ENCODE measurements around the gene EDNRA. TPM values are rescaled to one million over a fixed set of nuclear protein-coding genes. Genes with fewer than 3 reads are reported as not detected.

The EDNRA gene
- total RNA-seq, 1 experiment from 2014 or later: not detected

DNA sequence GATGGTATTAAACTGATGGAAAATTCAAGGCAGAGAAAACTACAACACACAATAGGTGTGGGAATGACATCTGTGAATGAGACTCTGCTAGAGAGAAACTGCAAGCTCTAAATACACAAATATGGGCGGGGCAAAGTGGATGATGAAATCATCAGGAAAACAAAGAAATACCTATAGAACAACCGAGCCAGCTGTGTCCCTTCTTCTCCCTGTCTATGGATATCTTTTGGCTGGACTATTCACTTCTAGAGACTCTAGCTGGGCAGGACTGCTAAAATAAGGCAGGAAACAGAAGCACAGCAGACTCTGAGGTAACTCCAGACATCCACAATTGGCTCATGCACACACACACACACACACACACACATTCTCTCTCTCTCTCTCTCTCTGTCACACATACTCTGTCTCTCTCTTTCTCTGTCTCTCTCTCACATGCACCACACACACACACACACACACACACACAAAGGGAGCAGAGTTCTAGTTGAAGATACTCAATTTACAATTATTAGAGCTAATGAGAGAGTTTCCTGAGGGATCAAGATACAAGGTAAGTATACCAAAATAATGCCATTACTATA, 27.2 kb upstream of the EDNRA start:
- ChIA-PET POLR2A (no interaction called here), CTCF (interaction anchor here (0.6 to 0.7 kb wide), 4 partner anchors 46 to 392 kb away, joined by 3 to 4 read pairs (median 4); no protein-coding TSS in a partner anchor)
- Mint-ChIP-seq H3K36me3 (ENCODE audit: insufficient read depth, unreplicated experiment) (no peaks in the 10 kb centered on the region), H3K27me3 (ENCODE audit: insufficient read depth, unreplicated experiment) (no peaks in the 10 kb centered on the region), H3K27ac (ENCODE audit: low read depth, unreplicated experiment) (peak overlapping the region; percentile 90), H3K4me1 (ENCODE audit: insufficient read depth, unreplicated experiment) (peaks cover 7% of the 10 kb centered on the region), H3K4me3 (ENCODE audit: unreplicated experiment) (peak overlapping the region; percentile 41), H3K9me3 (ENCODE audit: unreplicated experiment) (no peaks in the 10 kb centered on the region)
- intact Hi-C loops (cut with micrococcal nuclease): no loop called here
- BruUV-seq (replicated peaks): no TSS peak
- TF ChIP-seq, protein P1, sequence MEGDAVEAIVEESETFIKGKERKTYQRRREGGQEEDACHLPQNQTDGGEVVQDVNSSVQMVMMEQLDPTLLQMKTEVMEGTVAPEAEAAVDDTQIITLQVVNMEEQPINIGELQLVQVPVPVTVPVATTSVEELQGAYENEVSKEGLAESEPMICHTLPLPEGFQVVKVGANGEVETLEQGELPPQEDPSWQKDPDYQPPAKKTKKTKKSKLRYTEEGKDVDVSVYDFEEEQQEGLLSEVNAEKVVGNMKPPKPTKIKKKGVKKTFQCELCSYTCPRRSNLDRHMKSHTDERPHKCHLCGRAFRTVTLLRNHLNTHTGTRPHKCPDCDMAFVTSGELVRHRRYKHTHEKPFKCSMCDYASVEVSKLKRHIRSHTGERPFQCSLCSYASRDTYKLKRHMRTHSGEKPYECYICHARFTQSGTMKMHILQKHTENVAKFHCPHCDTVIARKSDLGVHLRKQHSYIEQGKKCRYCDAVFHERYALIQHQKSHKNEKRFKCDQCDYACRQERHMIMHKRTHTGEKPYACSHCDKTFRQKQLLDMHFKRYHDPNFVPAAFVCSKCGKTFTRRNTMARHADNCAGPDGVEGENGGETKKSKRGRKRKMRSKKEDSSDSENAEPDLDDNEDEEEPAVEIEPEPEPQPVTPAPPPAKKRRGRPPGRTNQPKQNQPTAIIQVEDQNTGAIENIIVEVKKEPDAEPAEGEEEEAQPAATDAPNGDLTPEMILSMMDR (IDR thresholded peaks at IDR 0.05; ENCODE audit: unreplicated experiment): no peak
- DNase-seq (ENCODE audit: unreplicated experiment): peak; percentile 72

DNA sequence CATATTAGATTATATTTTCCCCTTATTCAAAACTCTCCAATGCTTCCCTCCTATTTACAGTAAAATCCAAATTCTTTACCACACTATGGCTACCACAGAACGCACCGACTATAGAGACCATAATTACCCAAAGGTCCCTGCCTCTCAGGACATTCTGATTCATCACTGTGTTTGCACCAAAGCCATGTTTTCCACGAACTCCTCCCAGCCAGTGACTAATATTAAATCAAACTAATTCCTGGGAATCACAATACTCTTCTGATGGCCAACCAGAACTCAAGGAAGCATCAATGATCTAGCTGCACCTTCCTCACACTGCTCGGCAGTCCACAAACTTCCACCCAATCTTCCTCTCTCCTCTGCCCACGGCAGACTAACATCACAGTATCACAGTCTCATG, 24.2 kb upstream of the EDNRA start:
- ChIA-PET POLR2A (interaction anchor here (1.1 kb wide), 1 partner anchor 26 kb away, joined by 5 read pairs; no protein-coding TSS in a partner anchor), CTCF (interaction anchor here (0.7 kb wide), 1 partner anchor 1212 kb away, joined by 3 read pairs; no protein-coding TSS in a partner anchor)
- Mint-ChIP-seq H3K27me3 (ENCODE audit: insufficient read depth, unreplicated experiment) (no peaks in the 10 kb centered on the region), H3K4me3 (ENCODE audit: unreplicated experiment) (no peak overlapping the region), H3K9me3 (ENCODE audit: unreplicated experiment) (no peaks in the 10 kb centered on the region), H3K4me1 (ENCODE audit: insufficient read depth, unreplicated experiment) (peaks cover 7% of the 10 kb centered on the region), H3K36me3 (ENCODE audit: insufficient read depth, unreplicated experiment) (no peaks in the 10 kb centered on the region), H3K27ac (ENCODE audit: low read depth, unreplicated experiment) (no peak overlapping the region)
- TF ChIP-seq, protein P1 (IDR thresholded peaks at IDR 0.05; ENCODE audit: unreplicated experiment): no peak
- intact Hi-C loops (cut with micrococcal nuclease): no loop called here
- BruUV-seq (replicated peaks): no TSS peak
- DNase-seq (ENCODE audit: unreplicated experiment): no peak

DNA sequence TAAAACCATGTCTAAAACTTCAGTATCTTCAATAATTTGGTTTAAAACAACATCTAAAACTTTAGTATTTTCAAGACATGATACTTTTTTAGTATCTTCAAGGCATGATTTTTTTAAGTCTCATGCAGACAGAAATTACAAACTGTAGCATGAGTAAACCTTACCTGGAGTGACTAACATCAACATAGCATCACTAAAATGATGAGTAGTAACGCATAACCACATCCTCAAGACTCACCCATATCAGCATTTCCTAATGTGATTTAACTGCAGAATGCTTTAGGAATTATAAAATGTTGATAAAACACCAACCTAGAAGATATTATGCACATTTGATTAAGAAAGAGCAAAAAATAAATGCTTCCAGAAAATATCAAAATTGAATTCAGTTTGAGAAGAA, 19.7 kb upstream of the EDNRA start:
- TF ChIP-seq, protein P1 (IDR thresholded peaks at IDR 0.05; ENCODE audit: unreplicated experiment): no peak
- Mint-ChIP-seq H3K27ac (ENCODE audit: low read depth, unreplicated experiment) (no peak overlapping the region), H3K27me3 (ENCODE audit: insufficient read depth, unreplicated experiment) (no peaks in the 10 kb centered on the region), H3K36me3 (ENCODE audit: insufficient read depth, unreplicated experiment) (no peaks in the 10 kb centered on the region), H3K4me3 (ENCODE audit: unreplicated experiment) (no peak overlapping the region), H3K4me1 (ENCODE audit: insufficient read depth, unreplicated experiment) (no peaks in the 10 kb centered on the region), H3K9me3 (ENCODE audit: unreplicated experiment) (peaks cover 13% of the 10 kb centered on the region)
- ChIA-PET CTCF (interaction anchor here (0.6 kb wide), 1 partner anchor 52 kb away, joined by 3 read pairs; no protein-coding TSS in a partner anchor), POLR2A (no interaction called here)
- intact Hi-C loops (cut with micrococcal nuclease): no loop called here
- DNase-seq (ENCODE audit: unreplicated experiment): no peak
- no TSS peak for BruUV-seq (replicated peaks)

DNA sequence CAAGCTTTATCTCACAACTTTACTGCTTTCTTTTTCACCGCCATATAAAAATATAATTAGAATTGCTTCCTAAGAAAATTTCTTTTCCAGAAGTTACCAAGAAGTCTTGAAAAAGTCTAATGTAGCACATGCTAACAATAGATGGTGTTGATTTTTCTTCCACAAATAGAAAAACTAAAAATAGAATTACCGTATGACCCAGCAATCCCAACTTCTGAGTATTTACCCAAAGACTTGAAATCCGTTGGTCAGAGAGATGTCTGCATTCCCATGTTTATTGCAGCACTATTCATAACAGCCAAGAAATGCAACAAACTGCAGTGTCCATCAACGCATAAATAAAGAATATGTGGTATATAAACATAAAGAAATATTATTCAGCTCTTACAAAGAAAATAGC, 17.8 kb upstream of the EDNRA start:
- Mint-ChIP-seq H3K4me1 (ENCODE audit: insufficient read depth, unreplicated experiment) (no peaks in the 10 kb centered on the region), H3K27ac (ENCODE audit: low read depth, unreplicated experiment) (no peak overlapping the region), H3K36me3 (ENCODE audit: insufficient read depth, unreplicated experiment) (no peaks in the 10 kb centered on the region), H3K4me3 (ENCODE audit: unreplicated experiment) (no peak overlapping the region), H3K9me3 (ENCODE audit: unreplicated experiment) (peaks cover 13% of the 10 kb centered on the region), H3K27me3 (ENCODE audit: insufficient read depth, unreplicated experiment) (no peaks in the 10 kb centered on the region)
- CTCF ChIA-PET: interaction anchor here (0.6 kb wide), 1 partner anchor 84 kb away, joined by 3 read pairs; no protein-coding TSS in a partner anchor
- no peak for DNase-seq (ENCODE audit: unreplicated experiment)
- intact Hi-C loops (cut with micrococcal nuclease): no loop called here
- BruUV-seq (replicated peaks): no TSS peak
- TF ChIP-seq, protein P1 (IDR thresholded peaks at IDR 0.05; ENCODE audit: unreplicated experiment): no peak
- POLR2A ChIA-PET: no interaction called here

Measured in MCF 10A (cell line).